GM21528 (cell line): ENCODE measurements around the gene TKT.
A peak's percentile ranks its signal among the peaks of the same experiment; 100 is the strongest.
"Not testable (repeated sequence)": the region's sequence is repeated elsewhere in the genome, so short reads cannot be mapped to it uniquely, and the experiment has no call there.

ENCODE experiments used
- ATAC-seq: cut with Tn5 transposase; IDR thresholded peaks from one replicate; pipeline ENCODE4 v1.9.1; 2021; ENCODE audit warnings: mild to moderate bottlenecking, moderate library complexity; ENCODE audit not compliant: unreplicated experiment, low FRiP score

The TKT gene

GRCh38 chr3:53261712-53262111, 5.9 kb upstream of the TKT start:
- ATAC-seq: no peak

- ATAC-seq: no peak
Measured at GRCh38 chr3:53260286-53260785, 4.5 kb upstream of the TKT start.

GRCh38 chr3:53259427-53260259, 3.8 kb upstream of the TKT start:
- no peak for ATAC-seq

GRCh38 chr3:53258600-53259426, 3.0 kb upstream of the TKT start:
- ATAC-seq: no peak

GRCh38 chr3:53257465-53257864, 1.6 kb upstream of the TKT start:
- no peak for ATAC-seq

GRCh38 chr3:53256704-53257055, 858 bp upstream of the TKT start:
- no peak for ATAC-seq

GRCh38 chr3:53255423-53255774, 423 bp downstream of the TKT start:
- peak; percentile 50 for ATAC-seq

- peak; percentile 50 for ATAC-seq
Measured at GRCh38 chr3:53254509-53255422, 1.1 kb downstream of the TKT start.

GRCh38 chr3:53253707-53254508, 1.9 kb downstream of the TKT start:
- ATAC-seq: no peak

- ATAC-seq: not testable (repeated sequence)
Measured at GRCh38 chr3:53252947-53253322, 2.9 kb downstream of the TKT start.

- ATAC-seq: no peak
Measured at GRCh38 chr3:53252096-53252946, 3.5 kb downstream of the TKT start.

GRCh38 chr3:53250881-53251605, 4.8 kb downstream of the TKT start:
- no peak for ATAC-seq

- no peak for ATAC-seq
Measured at GRCh38 chr3:53250453-53250852, 5.4 kb downstream of the TKT start.

- no peak for ATAC-seq
Measured at GRCh38 chr3:53248161-53248560, 7.7 kb downstream of the TKT start.

- ATAC-seq: no peak
Measured at GRCh38 chr3:53247619-53248018, 8.2 kb downstream of the TKT start.

- ATAC-seq: no peak
Measured at GRCh38 chr3:53244271-53244670, 11.6 kb downstream of the TKT start.

GRCh38 chr3:53243785-53244184, 12.0 kb downstream of the TKT start:
- ATAC-seq: no peak

GRCh38 chr3:53243165-53243564, 12.7 kb downstream of the TKT start:
- ATAC-seq: no peak
